ENCODE data around the gene ZBTB5.

DNA sequence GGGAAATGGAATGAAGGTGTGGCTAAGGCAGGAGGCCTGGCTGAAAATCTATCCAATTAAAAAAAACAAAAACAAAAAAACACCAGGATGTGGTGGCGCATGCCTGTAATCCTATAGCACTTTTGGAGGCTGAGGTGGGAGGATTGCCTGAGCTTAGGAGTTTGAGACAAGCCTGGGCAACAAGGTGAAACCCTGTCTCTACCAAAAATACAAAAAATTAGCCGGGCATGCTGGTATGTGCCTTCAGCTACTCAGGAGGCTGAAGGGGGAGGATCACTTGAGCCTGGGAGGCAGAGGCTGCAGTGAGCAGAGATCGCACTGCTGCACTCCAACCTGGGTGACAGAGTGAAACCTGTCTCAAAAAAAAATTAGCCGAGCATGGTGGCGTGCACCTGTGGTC is 21.7 kb downstream of the ZBTB5 start:
- no peak for TF ChIP-seq TAF1 (IDR thresholded peaks at IDR 0.05; ENCODE audit: borderline replicate concordance, low read depth, low read length)
- no peak for TF ChIP-seq POLR2AphosphoS5 (IDR thresholded peaks at IDR 0.05; ENCODE audit: low read depth, low read length)

Data from GM12892 (cell line).